H9 (cell line): ENCODE data around the gene PTGES2. TPM values are rescaled to one million over a fixed set of nuclear protein-coding genes. Genes with fewer than 3 reads are reported as not detected.
A peak's percentile ranks its signal among the peaks of the same experiment; 100 is the strongest.

ENCODE experiments used
- DNase-seq: peaks from one replicate; pipeline ENCODE4 v3.0.0-alpha.2; 2017
- H2AFZ ChIP-seq: one replicate; pipeline ENCODE4 v1.6.1; 2013; ENCODE audit warnings: mild to moderate bottlenecking, low read length, control low read depth, moderate library complexity
- H2AK5ac ChIP-seq: 2 replicates; pipeline ENCODE4 v1.6.1; 2013; ENCODE audit warnings: low read length, control low read depth, mixed read lengths; ENCODE audit not compliant: insufficient read length
- H2BK120ac ChIP-seq: one replicate; pipeline ENCODE4 v1.6.1; 2013; ENCODE audit warnings: low read depth, mild to moderate bottlenecking, low read length, control low read depth, inconsistent platforms; ENCODE audit not compliant: poor library complexity, severe bottlenecking
- H2BK12ac ChIP-seq: 2 replicates; pipeline ENCODE4 v1.6.1; 2013; ENCODE audit warnings: low read length, control low read depth, mixed read lengths, low read depth; ENCODE audit not compliant: insufficient read length
- H2BK15ac ChIP-seq: 2 replicates; pipeline ENCODE4 v1.6.1; 2013; ENCODE audit warnings: low read depth, low read length, control low read depth
- H2BK20ac ChIP-seq: one replicate; pipeline ENCODE4 v1.6.1; 2013; ENCODE audit warnings: low read depth, mild to moderate bottlenecking, low read length, control low read depth, inconsistent platforms; ENCODE audit not compliant: poor library complexity, severe bottlenecking
- H2BK5ac ChIP-seq: 2 replicates; pipeline ENCODE4 v1.6.1; 2013; ENCODE audit warnings: low read length, control low read depth, mixed read lengths; ENCODE audit not compliant: insufficient read length
- H3K14ac ChIP-seq: 2 replicates; pipeline ENCODE4 v1.6.1; 2013; ENCODE audit warnings: low read length, control low read depth; ENCODE audit not compliant: insufficient read depth
- H3K18ac ChIP-seq: 2 replicates; pipeline ENCODE4 v1.6.1; 2013; ENCODE audit warnings: low read depth, mild to moderate bottlenecking, mixed read lengths, low read length, control low read depth; ENCODE audit not compliant: insufficient read length
- H3K23ac ChIP-seq: 2 replicates; pipeline ENCODE4 v1.6.1; 2013; ENCODE audit warnings: low read length, control low read depth, mixed read lengths, low read depth; ENCODE audit not compliant: insufficient read length
- H3K23me2 ChIP-seq: 2 replicates; pipeline ENCODE4 v1.6.1; 2013; ENCODE audit warnings: low read depth, mild to moderate bottlenecking, mixed read lengths, low read length, control low read depth; ENCODE audit not compliant: insufficient read length, poor library complexity, severe bottlenecking
- H3K27ac ChIP-seq: 2 replicates; pipeline ENCODE4 v1.5.1; 2013; ENCODE audit warnings: low read length, control low read depth, mixed read lengths, low read depth; ENCODE audit not compliant: insufficient read length
- H3K27me3 ChIP-seq: 2 replicates; pipeline ENCODE4 v1.6.1; 2013; ENCODE audit warnings: low read length, control low read depth, inconsistent platforms; ENCODE audit not compliant: insufficient read depth
- H3K4ac ChIP-seq: 2 replicates; pipeline ENCODE4 v1.6.1; 2013; ENCODE audit warnings: low read depth, mild to moderate bottlenecking, control low read depth, inconsistent platforms, low read length, moderate library complexity
- H3K4me1 ChIP-seq: 2 replicates; pipeline ENCODE4 v1.6.1; 2013; ENCODE audit warnings: low read length, control low read depth, inconsistent platforms; ENCODE audit not compliant: insufficient read depth
- H3K4me2 ChIP-seq: 2 replicates; pipeline ENCODE4 v1.6.1; 2013; ENCODE audit warnings: low read length, control low read depth, mixed read lengths; ENCODE audit not compliant: insufficient read length, insufficient read depth
- H3K56ac ChIP-seq: 2 replicates; pipeline ENCODE4 v1.6.1; 2013; ENCODE audit warnings: low read depth, mild to moderate bottlenecking, mixed read lengths, low read length, control low read depth; ENCODE audit not compliant: insufficient read length
- H3K79me1 ChIP-seq: 2 replicates; pipeline ENCODE4 v1.6.1; 2013; ENCODE audit warnings: low read depth, mild to moderate bottlenecking, moderate library complexity, low read length, control low read depth, inconsistent platforms; ENCODE audit not compliant: insufficient read depth, poor library complexity, severe bottlenecking
- H3K79me2 ChIP-seq: 2 replicates; pipeline ENCODE4 v1.6.1; 2013; ENCODE audit warnings: low read length, control low read depth, inconsistent platforms; ENCODE audit not compliant: insufficient read depth
- H3K9ac ChIP-seq: 2 replicates; pipeline ENCODE4 v1.6.1; 2013; ENCODE audit warnings: low read length, control low read depth, mixed read lengths; ENCODE audit not compliant: insufficient read length; ENCODE audit errors: extremely low read depth
- H3K9me3 ChIP-seq: one replicate; pipeline ENCODE4 v1.6.1; 2013; ENCODE audit warnings: low read depth, low read length, inconsistent platforms; ENCODE audit not compliant: control insufficient read depth
- H3T11ph ChIP-seq: one replicate; pipeline ENCODE4 v1.6.1; 2013; ENCODE audit warnings: mild to moderate bottlenecking, low read length, control low read depth, inconsistent platforms
- H4K20me1 ChIP-seq: one replicate; pipeline ENCODE4 v1.6.1; 2013; ENCODE audit not compliant: control insufficient read depth, insufficient read length, insufficient read depth
- H4K5ac ChIP-seq: 2 replicates; pipeline ENCODE4 v1.6.1; 2013; ENCODE audit warnings: low read depth, mild to moderate bottlenecking, mixed read lengths, low read length, control low read depth; ENCODE audit not compliant: insufficient read length
- H4K8ac ChIP-seq: replicated peaks from 2 replicates; pipeline ENCODE4 v1.6.1; 2013; ENCODE audit warnings: low read length, control low read depth, mixed read lengths, low read depth; ENCODE audit not compliant: insufficient read length
- H4K91ac ChIP-seq: 2 replicates; pipeline ENCODE4 v1.6.1; 2013; ENCODE audit warnings: low read depth, mild to moderate bottlenecking, moderate library complexity, mixed read lengths, low read length, control low read depth; ENCODE audit not compliant: insufficient read length
- H3K27ac Mint-ChIP-seq, 3 experiments: 2 replicates in 2 of 3; 3 replicates in 1 of 3; pipeline ENCODE4 v1.8.0; 2020 to 2021; ENCODE audit warnings: mixed read lengths in 3 of 3, mild to moderate bottlenecking in 1 of 3, moderate library complexity in 1 of 3
- H3K27me3 Mint-ChIP-seq: 2 replicates; pipeline ENCODE4 v1.8.0; 2021; ENCODE audit warnings: low read depth, mild to moderate bottlenecking, moderate library complexity, mixed read lengths
- H3K36me3 Mint-ChIP-seq, 3 experiments: 2 replicates in 2 of 3; 3 replicates in 1 of 3; pipeline ENCODE4 v1.8.0; 2020 to 2021; ENCODE audit warnings: low read depth in 3 of 3, mixed read lengths in 3 of 3; ENCODE audit not compliant: insufficient read depth in 1 of 3
- H3K4me1 Mint-ChIP-seq, 2 experiments: 2 replicates each; pipeline ENCODE4 v1.8.0; 2020; ENCODE audit warnings: mixed read lengths in 2 of 2
- H3K4me3 Mint-ChIP-seq, 2 experiments: 2 replicates in 1 of 2; 3 replicates in 1 of 2; pipeline ENCODE4 v1.8.0; 2020 to 2021; ENCODE audit warnings: mild to moderate bottlenecking in 2 of 2, mixed read lengths in 2 of 2, moderate library complexity in 1 of 2
- H3K9me3 Mint-ChIP-seq, 2 experiments: 2 replicates in 1 of 2; 3 replicates in 1 of 2; pipeline ENCODE4 v1.8.0; 2020; ENCODE audit warnings: mild to moderate bottlenecking in 2 of 2, mixed read lengths in 2 of 2, moderate library complexity in 1 of 2
- CTCF ChIP-seq: fragments of 200-600 bp; sonication (generic); conservative IDR thresholded peaks from 3 replicates; pipeline ENCODE4 v1.8.0; 2021; ENCODE audit warnings: antibody characterized with exemption, mild to moderate bottlenecking
- WGBS: extraction: QIAGEN DNeasy Blood & Tissue Kit; methylation state at CpG from one replicate; pipeline ENCODE4 v1.1.7; 2013; ENCODE audit warnings: missing lambda C conversion rate, low lambda C conversion rate, mixed read lengths; ENCODE audit not compliant: insufficient read length; ENCODE audit errors: extremely low coverage; 5-methylcytosine and 5-hydroxymethylcytosine counted together
- total RNA-seq: library from RNA; stranded (reverse); gene quantifications from 2 replicates; pipeline ENCODE4 v1.2.1, GENCODE V29; 2021

PTGES2 gene
- total RNA-seq, 1 experiment from 2014 or later: 63.9 TPM

- no peak overlapping the region for H2BK20ac ChIP-seq
- H2BK5ac ChIP-seq: no peak overlapping the region
- no peak overlapping the region for H3K9ac ChIP-seq
- no peaks in the 10 kb centered on the region for H3K9me3 ChIP-seq
- peaks cover 19 to 37% (median 37%) of the 10 kb centered on the region in 3 experiments; a peak in 6 of 7 replicates for H3K36me3 Mint-ChIP-seq
- no peak overlapping the region for H4K8ac ChIP-seq
- no peak overlapping the region for H3T11ph ChIP-seq
- no peak overlapping the region for H4K91ac ChIP-seq
- H3K4ac ChIP-seq: no peak overlapping the region
- no peak overlapping the region for H3K4me2 ChIP-seq
- H3K9me3 Mint-ChIP-seq: no peaks in the 10 kb centered on the region
- H4K5ac ChIP-seq: no peak overlapping the region
- no peak for DNase-seq
- no peak overlapping the region for H2AFZ ChIP-seq
- H2AK5ac ChIP-seq: no peak overlapping the region
- no peak overlapping the region for H3K23ac ChIP-seq
- peak overlapping the region; percentile 84 to 89; a peak in 3 of 5 replicates for H3K4me3 Mint-ChIP-seq
- no peak overlapping the region for H2BK15ac ChIP-seq
- H4K20me1 ChIP-seq: no peaks in the 10 kb centered on the region
- H3K18ac ChIP-seq: no peak overlapping the region
- peak overlapping the region in 1 of 3 experiments; percentile 96; a peak in 2 of 7 replicates for H3K27ac Mint-ChIP-seq
- H3K14ac ChIP-seq: no peak overlapping the region
- H2BK120ac ChIP-seq: no peak overlapping the region
- TF ChIP-seq CTCF: no peak
- no peaks in the 10 kb centered on the region for H3K27me3 ChIP-seq
- H3K23me2 ChIP-seq: peaks cover 10% of the 10 kb centered on the region
- no peaks in the 10 kb centered on the region for H3K27me3 Mint-ChIP-seq
- WGBS: no CpG with 5 or more reads among the region's 16 CpGs
- no peak overlapping the region for H3K56ac ChIP-seq
- no peak overlapping the region for H2BK12ac ChIP-seq
- H3K27ac ChIP-seq: no peak overlapping the region
- peaks cover 7% of the 10 kb centered on the region; the same call in 1 of the 2 replicates for H3K79me2 ChIP-seq
- H3K79me1 ChIP-seq: peaks cover 3% of the 10 kb centered on the region
- H3K4me1 Mint-ChIP-seq: peaks cover 51 to 58% of the 10 kb centered on the region in 2 experiments
- H3K4me1 ChIP-seq: peaks cover 5% of the 10 kb centered on the region; the same call in 1 of the 2 replicates
Observed at GRCh38 chr9:128099932-128100491, 27.5 kb downstream of the PTGES2 start.
